SK-N-MC (cell line): ENCODE results near the gene ZNF322.
"Not testable (repeated sequence)": the region's sequence is repeated elsewhere in the genome, so short reads cannot be mapped to it uniquely, and the experiment has no call there.

ENCODE experiments used
- EZH2 ChIP-seq: fragments of 200-600 bp; sonication (generic); IDR thresholded peaks from one replicate; pipeline ENCODE4 v1.6.1; 2017; ENCODE audit warnings: antibody characterized with exemption
- POLR2AphosphoS5 ChIP-seq: IDR thresholded peaks from 2 replicates; pipeline ENCODE4 v1.6.1; 2012; ENCODE audit warnings: mild to moderate bottlenecking, low read depth, low read length, borderline replicate concordance

GRCh38 chr6:26697496-26697895, 38.0 kb upstream of the ZNF322 start:
- not testable (repeated sequence) for TF ChIP-seq EZH2, POLR2AphosphoS5
